GM23248 (cell line): ENCODE data around the gene RIC1.

Experiments
- EZH2 ChIP-seq: fragments of 200-600 bp; sonication (generic); IDR thresholded peaks from 2 replicates; pipeline ENCODE4 v1.6.1; 2018; ENCODE audit warnings: antibody characterized with exemption, mild to moderate bottlenecking; ENCODE audit not compliant: insufficient read depth, poor library complexity, severe bottlenecking
- EZH2phosphoT487 ChIP-seq: fragments of 200-600 bp; sonication (generic); IDR thresholded peaks from 2 replicates; pipeline ENCODE4 v1.6.1; 2018; ENCODE audit warnings: antibody characterized with exemption, moderate library complexity, mild to moderate bottlenecking, low read depth; ENCODE audit not compliant: insufficient read depth

GRCh38 chr9:5813824-5814223, 184.9 kb downstream of the RIC1 start:
- TF ChIP-seq EZH2: no peak
- no peak for TF ChIP-seq EZH2phosphoT487
